Stimulated activated CD8-positive, alpha-beta memory T cell treated with anti-CD3 and anti-CD28 coated beads, Interleukin-15, amount 100 ng/mL, for 4 hours (primary cell): ENCODE measurements around the gene SPN.
"Not testable (repeated sequence)": the region's sequence is repeated elsewhere in the genome, so short reads cannot be mapped to it uniquely, and the experiment has no call there.

Experiments
- DNase-seq, 2 donors: peaks; one replicate each; pipeline ENCODE4 v3.0.0-alpha.2; 2020; ENCODE audit warnings: low read depth in 2 of 2

Gene SPN

DNA sequence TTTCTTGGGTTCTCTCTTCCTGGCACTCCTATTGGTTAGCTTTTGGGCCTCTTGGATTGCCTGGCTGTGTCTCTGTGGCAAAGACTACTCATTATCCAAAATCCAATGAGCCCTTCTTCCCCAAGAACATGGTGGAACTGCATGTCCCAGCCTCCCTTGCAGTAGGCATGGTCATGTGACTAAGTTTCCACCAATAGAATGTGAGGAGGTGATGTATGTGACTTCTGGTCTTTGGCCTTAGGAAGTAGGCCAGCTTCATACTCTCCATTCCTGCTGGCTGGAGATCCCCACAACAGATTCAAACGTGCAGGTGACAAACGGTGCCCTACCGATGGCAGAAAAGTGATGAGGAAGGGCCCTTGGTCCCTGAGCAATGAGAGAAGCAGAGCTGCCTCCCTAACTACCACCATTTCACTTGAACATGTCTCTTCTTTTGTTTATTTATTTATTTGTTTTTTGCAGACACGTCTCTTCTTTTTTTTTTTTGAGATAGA, 17.3 kb upstream of the SPN start:
- DNase-seq = no peak

- no peak for DNase-seq
Measured at GRCh38 chr16:29646947-29647346, 16.1 kb upstream of the SPN start.

DNA sequence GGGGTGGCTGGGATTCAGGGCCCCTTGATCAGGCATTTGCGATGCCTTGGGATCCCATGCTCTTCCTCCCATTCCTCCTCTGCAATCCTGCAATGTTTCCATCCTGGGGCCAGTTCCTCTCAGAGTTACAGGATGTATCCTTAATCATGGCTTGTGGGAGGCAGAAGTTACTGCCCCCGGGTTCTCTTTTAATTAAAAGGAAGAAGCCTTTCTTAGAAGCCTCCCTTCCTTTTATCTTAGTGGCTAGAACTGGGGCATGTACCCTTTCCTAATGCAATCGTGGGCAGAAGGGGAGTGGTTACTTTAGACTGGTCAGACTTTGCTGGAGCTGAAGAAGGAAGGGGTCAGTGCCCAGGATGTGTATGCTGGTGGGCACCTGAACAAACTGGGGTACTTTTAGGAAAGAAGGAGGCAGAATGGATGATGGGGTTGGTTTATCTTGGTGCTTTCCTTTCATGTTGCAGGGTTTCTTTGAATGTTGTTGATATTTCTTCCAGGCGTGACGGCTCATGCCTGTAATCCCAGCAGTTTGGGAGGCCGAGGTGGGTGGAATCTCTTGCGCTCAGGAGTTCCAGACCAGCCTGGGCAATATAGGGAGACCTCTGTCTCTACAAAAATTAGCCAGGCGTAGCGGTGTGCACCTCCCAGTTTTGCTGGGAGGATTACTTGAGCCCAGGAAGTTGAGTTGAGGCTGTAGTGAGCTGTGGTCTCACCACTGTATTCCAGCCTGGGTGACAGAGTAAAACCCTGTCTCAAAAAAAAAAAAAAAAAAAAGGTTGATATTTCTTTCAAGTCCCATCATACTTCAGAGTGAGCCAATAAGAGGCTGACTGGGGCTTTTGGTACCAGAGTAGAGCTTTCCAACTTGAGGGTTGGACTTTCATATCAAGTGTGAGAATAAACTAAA, 13.2 kb upstream of the SPN start:
- DNase-seq = no peak

DNA sequence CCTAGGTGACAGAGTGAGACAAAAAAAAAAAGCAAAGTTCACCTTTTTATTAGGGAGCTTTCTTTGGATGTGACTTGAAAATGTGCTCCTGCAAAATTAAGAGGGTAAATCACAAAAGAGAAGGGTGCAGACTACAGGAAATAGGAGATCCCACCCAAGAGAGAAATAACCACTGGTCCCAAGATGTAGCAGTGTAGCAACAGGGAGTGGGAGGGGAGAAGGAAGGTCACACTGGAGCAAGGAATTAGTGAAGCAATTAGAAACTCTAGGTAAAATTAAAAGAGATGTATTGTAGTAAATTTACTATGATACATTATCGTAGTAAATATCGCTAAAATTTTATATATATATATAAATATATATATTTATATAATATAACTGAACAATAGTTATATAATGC, 12.3 kb upstream of the SPN start:
- no peak for DNase-seq

GRCh38 chr16:29651774-29652349, 11.2 kb upstream of the SPN start:
- DNase-seq = no peak

DNA sequence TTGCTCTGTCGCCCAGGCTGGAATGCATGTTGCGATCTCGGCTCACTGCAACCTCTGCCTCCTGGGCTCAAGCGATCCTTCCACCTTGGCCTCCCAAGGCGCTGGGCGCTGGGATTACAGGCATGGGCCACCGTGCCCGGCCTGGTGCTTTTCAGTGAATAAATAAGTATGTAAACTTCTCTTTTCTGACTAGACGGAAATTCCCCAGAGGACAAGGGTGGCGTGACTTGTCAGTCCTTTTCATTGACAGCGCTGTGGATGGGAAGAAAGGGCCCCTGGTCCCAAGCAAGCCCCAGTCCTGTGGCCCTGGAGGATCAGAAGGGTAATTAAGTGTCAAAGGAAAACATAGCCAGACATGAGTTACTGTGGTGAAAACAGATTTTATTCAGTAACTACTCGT, 9.6 kb upstream of the SPN start:
- no peak for DNase-seq

DNA sequence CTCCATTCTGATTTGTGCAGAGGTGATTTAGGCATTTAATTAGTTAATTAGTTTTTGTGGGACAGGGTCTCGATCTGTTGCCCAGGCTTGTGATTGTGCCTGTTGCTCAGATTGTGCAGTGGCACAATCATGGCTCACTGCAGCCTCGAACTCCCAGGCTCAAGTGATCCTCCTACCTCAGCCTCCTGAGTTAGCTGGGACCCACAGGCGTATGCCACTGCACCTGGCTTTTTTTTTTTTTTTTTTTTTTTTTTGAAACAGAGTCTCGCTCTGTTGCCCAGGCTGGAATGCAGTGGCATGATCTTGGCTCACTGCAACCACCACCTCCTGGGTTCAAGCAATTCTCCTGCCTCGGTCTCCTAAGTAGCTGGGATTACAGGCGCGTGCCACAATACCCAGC, 9.2 kb upstream of the SPN start:
- DNase-seq = not testable (repeated sequence)

GRCh38 chr16:29656688-29657523, 6.1 kb upstream of the SPN start:
- no peak for DNase-seq

DNA sequence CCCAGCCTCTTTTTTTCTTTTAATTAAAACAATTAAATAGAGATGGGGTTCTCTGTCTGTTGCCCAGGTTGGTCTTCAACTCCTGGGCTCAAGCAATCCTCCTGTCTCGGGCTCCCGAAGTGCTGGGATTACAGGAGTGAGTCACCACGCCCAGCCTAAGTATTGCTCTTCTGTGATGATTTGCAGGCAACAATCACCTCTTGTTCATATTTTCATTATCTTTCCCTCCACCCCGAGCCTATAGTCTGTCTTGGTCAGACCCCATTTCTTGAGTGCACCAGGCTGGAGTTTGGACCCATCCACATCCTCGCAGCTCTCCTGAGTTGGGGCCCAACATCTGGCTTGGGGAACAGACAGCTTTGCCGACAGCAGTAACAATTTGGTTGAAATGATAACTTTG, 4.3 kb upstream of the SPN start:
- no peak for DNase-seq

DNA sequence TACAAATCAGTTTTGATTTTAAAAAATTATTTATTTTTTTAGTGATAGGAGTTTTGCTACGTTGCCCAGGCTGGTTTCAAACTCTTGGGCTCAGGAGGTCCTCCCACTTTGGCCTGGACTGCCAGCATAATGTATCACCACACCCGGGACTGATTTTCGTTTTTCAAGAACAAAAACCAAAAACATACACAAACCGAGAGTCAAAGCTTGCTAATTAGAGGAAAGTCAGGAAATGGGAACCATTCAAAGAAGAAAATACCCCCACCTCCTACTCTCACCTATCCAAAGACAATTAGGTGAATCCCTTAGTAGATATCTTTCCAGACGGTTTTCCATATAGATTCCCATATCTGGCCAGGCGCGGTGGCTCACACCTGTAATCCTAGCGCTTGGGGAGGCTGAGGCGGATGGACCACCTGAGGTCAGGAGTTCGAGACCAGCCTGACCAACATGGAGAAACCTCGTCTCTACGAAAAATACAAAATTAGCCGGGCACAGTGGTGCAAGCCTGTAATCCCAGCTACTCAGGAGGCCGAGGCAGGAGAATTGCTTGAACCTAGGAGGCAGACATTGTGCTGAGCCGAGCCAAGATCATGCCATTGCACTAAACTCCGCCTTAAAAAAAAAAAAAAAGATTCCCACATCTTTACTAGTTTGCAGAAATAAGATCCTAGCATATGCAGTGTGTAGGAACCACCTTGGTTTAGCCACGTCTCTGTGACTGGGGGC, 883 bp upstream of the SPN start:
- no peak for DNase-seq

- DNase-seq = no peak
Measured at GRCh38 chr16:29662729-29663015, 375 bp upstream of the SPN start.

DNA sequence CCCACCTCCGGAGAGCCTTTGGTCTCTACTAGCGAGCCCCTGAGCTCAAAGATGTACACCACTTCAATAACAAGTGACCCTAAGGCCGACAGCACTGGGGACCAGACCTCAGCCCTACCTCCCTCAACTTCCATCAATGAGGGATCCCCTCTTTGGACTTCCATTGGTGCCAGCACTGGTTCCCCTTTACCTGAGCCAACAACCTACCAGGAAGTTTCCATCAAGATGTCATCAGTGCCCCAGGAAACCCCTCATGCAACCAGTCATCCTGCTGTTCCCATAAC, 702 bp downstream of the SPN start:
- DNase-seq = no peak

- DNase-seq = no peak
Measured at GRCh38 chr16:29664091-29664921, 1.3 kb downstream of the SPN start.

- DNase-seq = no peak
Measured at GRCh38 chr16:29665294-29666077, 2.4 kb downstream of the SPN start.

GRCh38 chr16:29667322-29667610, 4.2 kb downstream of the SPN start:
- not testable (repeated sequence) for DNase-seq

GRCh38 chr16:29667755-29668154, 4.7 kb downstream of the SPN start:
- DNase-seq = no peak

- DNase-seq = no peak
Measured at GRCh38 chr16:29668267-29668666, 5.2 kb downstream of the SPN start.

GRCh38 chr16:29673501-29673900, 10.5 kb downstream of the SPN start:
- DNase-seq = no peak

DNA sequence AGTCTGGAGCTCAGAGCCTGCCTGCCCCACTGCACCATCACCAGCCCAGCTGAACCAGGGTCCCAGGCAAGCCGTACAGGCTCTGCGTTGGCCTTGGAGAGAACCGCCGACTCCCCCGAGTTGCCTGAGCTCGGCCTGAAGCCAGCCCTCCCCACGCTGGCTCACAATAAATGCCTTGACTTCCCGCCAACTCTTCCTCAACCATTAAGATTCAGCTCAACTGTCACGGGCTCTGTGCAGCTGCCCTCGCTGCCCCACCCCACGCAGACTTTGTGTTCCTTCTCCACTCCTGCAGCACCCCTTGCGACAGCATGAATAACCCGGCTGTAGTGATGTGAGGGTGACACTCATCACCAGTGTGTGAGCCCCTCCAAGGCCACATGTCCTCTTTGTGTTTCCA, 11.1 kb downstream of the SPN start:
- DNase-seq = no peak

DNA sequence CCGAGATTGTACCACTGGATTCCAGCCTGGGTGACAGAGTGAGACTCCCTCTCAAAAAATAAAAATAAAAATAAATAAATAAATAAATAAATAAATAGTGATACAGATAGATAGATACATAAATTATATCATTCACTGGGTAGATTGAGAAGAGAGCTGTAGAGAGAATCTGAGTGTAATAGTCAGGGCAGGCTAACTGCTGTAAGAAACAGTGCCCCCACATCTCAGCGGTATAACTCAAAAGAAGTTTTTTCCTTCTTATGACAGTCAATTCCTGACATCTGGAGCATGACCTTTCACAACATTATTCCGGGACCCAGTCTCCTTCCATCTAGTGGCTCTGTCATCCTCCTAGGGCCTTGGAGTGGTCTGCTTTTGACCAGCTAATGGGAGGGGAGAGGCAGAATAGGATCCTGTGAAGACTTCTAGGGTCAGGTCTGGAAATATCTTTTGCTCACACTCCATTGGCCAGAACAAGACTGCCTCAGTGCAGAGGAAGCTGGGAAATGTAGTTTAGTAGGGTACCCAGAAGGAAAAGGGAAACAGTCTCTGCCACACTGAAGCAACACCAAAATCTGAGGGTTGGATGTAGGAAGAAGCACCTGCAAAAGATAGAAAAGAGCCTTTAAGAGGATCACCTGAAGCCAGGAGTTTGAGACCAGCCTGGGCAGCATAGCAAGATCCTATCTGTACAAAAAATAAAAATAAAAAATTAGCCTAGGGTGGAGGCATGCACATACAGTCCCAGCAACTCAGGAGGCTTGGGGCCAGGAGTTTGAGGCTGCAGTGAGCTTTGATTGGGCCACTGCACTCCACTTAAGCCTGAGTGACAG, 13.0 kb downstream of the SPN start:
- DNase-seq = no peak
